HCT116 (cell line): Measurements from ENCODE around the gene PTGIS.

Experiments used
- CBX3 ChIP-seq: IDR thresholded peaks from 2 replicates; pipeline ENCODE4 v1.6.1; 2012; ENCODE audit warnings: low read depth
- CTCF ChIP-seq, 3 experiments: fragments of 200-600 bp in 1 of 3; sonication (generic) in 1 of 3; IDR thresholded peaks in 2 of 3; conservative IDR thresholded peaks in 1 of 3; 2 replicates each; pipeline ENCODE4 v1.5.1; 2012 to 2017; ENCODE audit warnings: low read depth in 2 of 3, low read length in 2 of 3, antibody characterized with exemption in 1 of 3, borderline replicate concordance in 1 of 3, control low read depth in 1 of 3, mild to moderate bottlenecking in 1 of 3, mixed read lengths in 1 of 3, mixed run types in 1 of 3, moderate library complexity in 1 of 3; ENCODE audit not compliant: insufficient read depth in 1 of 3
- EZH2 ChIP-seq: fragments of 200-600 bp; sonication (generic); IDR thresholded peaks from 2 replicates; pipeline ENCODE4 v1.6.1; 2017; ENCODE audit warnings: antibody characterized with exemption, mixed run types
- JUND ChIP-seq: IDR thresholded peaks from 2 replicates; pipeline ENCODE4 v1.6.1; 2012
- POLR2A ChIP-seq: IDR thresholded peaks from 2 replicates; pipeline ENCODE4 v1.7.0; 2011; ENCODE audit warnings: borderline replicate concordance; ENCODE audit not compliant: insufficient read depth, insufficient read length; ENCODE audit errors: extremely low read depth
- POLR2AphosphoS5 ChIP-seq: IDR thresholded peaks from 2 replicates; pipeline ENCODE4 v1.6.1; 2011; ENCODE audit warnings: mild to moderate bottlenecking, low read depth, low read length, moderate library complexity
- RAD21 ChIP-seq: IDR thresholded peaks from 2 replicates; pipeline ENCODE4 v1.6.1; 2012; ENCODE audit warnings: low read depth, mild to moderate bottlenecking
- SIN3A ChIP-seq: IDR thresholded peaks from 2 replicates; pipeline ENCODE4 v1.6.1; 2012; ENCODE audit warnings: low read depth
- SRF ChIP-seq: IDR thresholded peaks from 2 replicates; pipeline ENCODE4 v1.6.1; 2012; ENCODE audit warnings: low read depth
- TCF7L2 ChIP-seq: IDR thresholded peaks from 2 replicates; pipeline ENCODE4 v1.7.0; 2011; ENCODE audit warnings: borderline replicate concordance, inconsistent platforms; ENCODE audit not compliant: insufficient read depth, insufficient read length; ENCODE audit errors: extremely low read depth
- ZBTB33 ChIP-seq: IDR thresholded peaks from 2 replicates; pipeline ENCODE4 v1.6.1; 2011; ENCODE audit warnings: mild to moderate bottlenecking, low read length, moderate library complexity; ENCODE audit not compliant: insufficient replicate concordance; ENCODE audit errors: extremely low read depth
- ZNF274 ChIP-seq: fragments of 200-500 bp; sonication (Bioruptor generic); IDR thresholded peaks from 2 replicates; pipeline ENCODE4 v1.6.1; 2014; ENCODE audit warnings: mild to moderate bottlenecking, low read depth, low read length, inconsistent platforms

- TF ChIP-seq JUND (no peak), RAD21 (no peak), CTCF (IDR thresholded peaks at IDR 0.05 in 2 of 3, conservative IDR thresholded peaks at IDR 0.05 in 1 of 3; ENCODE audit: borderline replicate concordance in 1 of 3, insufficient read depth in 1 of 3, low read depth in 2 of 3, low read length in 2 of 3) (no peak), EZH2 (no peak), POLR2A (no peak), SRF (no peak), POLR2AphosphoS5 (no peak), TCF7L2 (no peak), CBX3 (no peak), ZNF274 (no peak), SIN3A (no peak), ZBTB33 (no peak)
Observed at GRCh38 chr20:49589747-49590146, 21.8 kb upstream of the PTGIS start.
